Endothelial cell of umbilical vein (primary cell): ENCODE measurements around the gene CNN1.

Source experiments
- CTCF ChIP-seq, 2 donors: IDR thresholded peaks; 1 replicate in 1 of 2; 2 replicates in 1 of 2; pipeline ENCODE4 v1.5.1; 2011; ENCODE audit warnings: low read length in 2 of 2, mild to moderate bottlenecking in 2 of 2, moderate library complexity in 2 of 2, control low read depth in 1 of 2, inconsistent platforms in 1 of 2, low read depth in 1 of 2; ENCODE audit not compliant: insufficient read depth in 1 of 2; ENCODE audit errors: extremely low read depth in 1 of 2
- MAX ChIP-seq: IDR thresholded peaks from 2 replicates; pipeline ENCODE4 v1.6.1; 2011; ENCODE audit not compliant: insufficient read depth, insufficient read length
- POLR2AphosphoS5 ChIP-seq: IDR thresholded peaks from 2 replicates; pipeline ENCODE4 v1.6.1; 2012; ENCODE audit warnings: low read depth, mild to moderate bottlenecking, control low read depth, low read length, moderate library complexity; ENCODE audit not compliant: insufficient read depth

GRCh38 chr19:11496391-11497163, 42.1 kb upstream of the CNN1 start:
- no peak for TF ChIP-seq MAX
- TF ChIP-seq CTCF (IDR thresholded peaks at IDR 0.05; ENCODE audit: extremely low read depth in 1 of 2, insufficient read depth in 1 of 2, low read depth in 1 of 2, low read length in 2 of 2), result peak; percentile 79 to 82
- no peak for TF ChIP-seq POLR2AphosphoS5
